H1 (cell line): ENCODE measurements around the gene PEX6. TPM values are rescaled to one million over a fixed set of nuclear protein-coding genes. Genes with fewer than 3 reads are reported as not detected.

Experiments used
- ATF2 ChIP-seq: IDR thresholded peaks from 2 replicates; pipeline ENCODE4 v1.6.1; 2012; ENCODE audit warnings: low read length, inconsistent platforms
- CTCF ChIP-seq, 3 experiments: IDR thresholded peaks; 1 replicate in 2 of 3; 2 replicates in 1 of 3; pipeline versions ENCODE4 v1.5.1 to v1.6.1; 2011; ENCODE audit warnings: low read length in 3 of 3, mild to moderate bottlenecking in 3 of 3, inconsistent platforms in 2 of 3, low read depth in 1 of 3, moderate library complexity in 1 of 3; ENCODE audit not compliant: insufficient read depth in 1 of 3; ENCODE audit errors: control extremely low read depth in 1 of 3
- E2F6 ChIP-seq: IDR thresholded peaks from 2 replicates; pipeline ENCODE4 v1.6.1; 2012; ENCODE audit warnings: inconsistent platforms
- EP300 ChIP-seq, 2 experiments: IDR thresholded peaks; 1 replicate in 1 of 2; 2 replicates in 1 of 2; pipeline ENCODE4 v1.6.1; 2011 to 2012; ENCODE audit warnings: low read depth in 2 of 2, low read length in 2 of 2, mild to moderate bottlenecking in 2 of 2, borderline replicate concordance in 1 of 2, inconsistent platforms in 1 of 2, moderate library complexity in 1 of 2
- EZH2 ChIP-seq: fragments of 200-600 bp; sonication (generic); IDR thresholded peaks from 2 replicates; pipeline ENCODE4 v1.7.1; 2012; ENCODE audit warnings: low read depth, mild to moderate bottlenecking, moderate library complexity, low read length, inconsistent platforms; ENCODE audit not compliant: severe bottlenecking
- FOSL1 ChIP-seq: IDR thresholded peaks from 2 replicates; pipeline ENCODE4 v1.6.1; 2011; ENCODE audit warnings: mild to moderate bottlenecking, low read depth, low read length, moderate library complexity; ENCODE audit not compliant: insufficient read depth
- KDM4A ChIP-seq: IDR thresholded peaks from one replicate; pipeline ENCODE4 v1.7.1; 2012; ENCODE audit warnings: low read depth, mild to moderate bottlenecking, moderate library complexity, low read length, inconsistent platforms; ENCODE audit not compliant: severe bottlenecking
- KDM5A ChIP-seq: fragments of 200-600 bp; IDR thresholded peaks from 2 replicates; pipeline ENCODE4 v1.7.1; 2012; ENCODE audit warnings: mild to moderate bottlenecking, low read length, inconsistent platforms, mixed read lengths
- PHF8 ChIP-seq: fragments of 200-600 bp; sonication (generic); conservative IDR thresholded peaks from 2 replicates; pipeline ENCODE4 v1.7.1; 2012; ENCODE audit warnings: low read depth, mild to moderate bottlenecking, inconsistent platforms, low read length, moderate library complexity
- RBBP5 ChIP-seq: IDR thresholded peaks from 2 replicates; pipeline ENCODE4 v1.7.1; 2012; ENCODE audit warnings: low read depth, mild to moderate bottlenecking, inconsistent platforms, low read length, moderate library complexity, borderline replicate concordance
- SIN3A ChIP-seq, 2 experiments: IDR thresholded peaks in 1 of 2; conservative IDR thresholded peaks in 1 of 2; 2 replicates each; pipeline ENCODE4 v1.6.1; 2011 to 2012; ENCODE audit warnings: low read length in 2 of 2, improper control_type of control experiment in 1 of 2, low read depth in 1 of 2, mild to moderate bottlenecking in 1 of 2
- TAF7 ChIP-seq: optimal IDR thresholded peaks from 2 replicates; pipeline ENCODE3; 2011; ENCODE audit warnings: low read depth, mild to moderate bottlenecking, inconsistent platforms, low read length, moderate library complexity, borderline replicate concordance
- TEAD4 ChIP-seq: IDR thresholded peaks from 2 replicates; pipeline ENCODE4 v1.6.1; 2012; ENCODE audit warnings: low read depth, low read length, inconsistent platforms, mixed read lengths
- USF2 ChIP-seq: IDR thresholded peaks from 2 replicates; pipeline ENCODE4 v1.6.1; 2011; ENCODE audit warnings: low read length, improper control_type of control experiment
- polyA plus RNA-seq, 7 experiments: library from polyadenylated mRNA; depleted of rRNA in 3 of 7; stranded (reverse) in 5 of 7; unstranded in 2 of 7; fragments of >200 nt in 5 of 7; fragments of 200-250 nt in 2 of 7; gene quantifications; 1 replicate in 5 of 7; 2 replicates in 1 of 7; 4 replicates in 1 of 7; pipeline versions ENCODE4 v1.2.1 to v1.2.3, GENCODE V29; 2011 to 2013; ENCODE audit warnings: missing spikeins in 2 of 7, mixed read lengths in 2 of 7
- total RNA-seq: library from RNA; stranded (reverse); fragmentation: NEBNext Ultra II Directional; extraction: Animal tissue kit (Norgen Biotek cat#: 25700); gene quantifications from 2 replicates; pipeline ENCODE4 v1.2.1, GENCODE V29; 2021

The PEX6 gene
- total and polyA plus RNA-seq, 2 of the 8 experiments (the other 6 are each of a cell fraction or from before 2014, with no cell fraction given) = 6.4 to 12.5 TPM

GRCh38 chr6:43021270-43022047 lies 42.5 kb upstream of the PEX6 start, which contains the start of gene RRP36 (continued):
- TF ChIP-seq FOSL1 (no peak), CTCF (IDR thresholded peaks at IDR 0.05; ENCODE audit: control extremely low read depth in 1 of 3, insufficient read depth in 1 of 3, low read depth in 1 of 3, low read length in 3 of 3) (no peak), E2F6 (no peak), KDM4A (peak; percentile 30), SIN3A (conservative IDR thresholded peaks at IDR 0.05 in 1 of 2, IDR thresholded peaks at IDR 0.05 in 1 of 2; ENCODE audit: low read depth in 1 of 2, low read length in 2 of 2) (peak in 1 of 2 experiments; percentile 73; a peak in 2 of 4 replicates), PHF8 (peak; percentile 33; the same call in 1 of the 2 replicates), TAF7 (peak; percentile 53), EP300 (IDR thresholded peaks at IDR 0.05; ENCODE audit: borderline replicate concordance in 1 of 2, low read depth in 2 of 2, low read length in 2 of 2) (no peak), KDM5A (no peak), RBBP5 (0 out of 2 replicates have a peak, but pooled peaks have one; percentile 33), EZH2 (no peak), ATF2 (no peak), USF2 (no peak), TEAD4 (no peak)
